ENCODE results near the gene PHOSPHO1. TPM values are rescaled to one million over a fixed set of nuclear protein-coding genes. Genes with fewer than 3 reads are reported as not detected.
A peak's percentile ranks its signal among the peaks of the same experiment; 100 is the strongest.

PHOSPHO1 gene
- total RNA-seq, 1 donor from 2014 or later: 0.52 TPM

DNA sequence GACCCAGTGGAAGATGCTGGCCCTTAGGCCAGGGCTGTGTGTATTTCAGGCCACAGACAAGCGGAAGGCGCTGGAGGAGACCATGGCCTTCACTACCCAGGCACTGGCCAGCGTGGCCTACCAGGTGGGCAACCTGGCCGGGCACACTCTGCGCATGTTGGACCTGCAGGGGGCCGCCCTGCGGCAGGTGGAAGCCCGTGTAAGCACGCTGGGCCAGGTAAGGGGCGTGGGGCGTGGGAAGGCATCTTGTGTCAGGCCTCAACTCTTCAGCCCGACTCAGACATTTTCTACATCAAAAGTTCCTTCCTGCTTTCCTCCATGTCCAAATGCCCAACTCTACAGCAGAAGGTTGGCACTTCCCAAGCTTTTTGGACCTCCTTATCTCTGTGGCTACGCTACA, 14.1 kb downstream of the PHOSPHO1 start:
- peak overlapping the region; percentile 90 for H3K27ac ChIP-seq (replicated peaks)
- H3K36me3 ChIP-seq: no peaks in the 10 kb centered on the region
- intact Hi-C loops (cut with micrococcal nuclease): no loop called here
- no peaks in the 10 kb centered on the region for H3K9me3 ChIP-seq (replicated peaks)
- H3K4me3 ChIP-seq: peak overlapping the region; percentile 13
- TF ChIP-seq, protein P1, sequence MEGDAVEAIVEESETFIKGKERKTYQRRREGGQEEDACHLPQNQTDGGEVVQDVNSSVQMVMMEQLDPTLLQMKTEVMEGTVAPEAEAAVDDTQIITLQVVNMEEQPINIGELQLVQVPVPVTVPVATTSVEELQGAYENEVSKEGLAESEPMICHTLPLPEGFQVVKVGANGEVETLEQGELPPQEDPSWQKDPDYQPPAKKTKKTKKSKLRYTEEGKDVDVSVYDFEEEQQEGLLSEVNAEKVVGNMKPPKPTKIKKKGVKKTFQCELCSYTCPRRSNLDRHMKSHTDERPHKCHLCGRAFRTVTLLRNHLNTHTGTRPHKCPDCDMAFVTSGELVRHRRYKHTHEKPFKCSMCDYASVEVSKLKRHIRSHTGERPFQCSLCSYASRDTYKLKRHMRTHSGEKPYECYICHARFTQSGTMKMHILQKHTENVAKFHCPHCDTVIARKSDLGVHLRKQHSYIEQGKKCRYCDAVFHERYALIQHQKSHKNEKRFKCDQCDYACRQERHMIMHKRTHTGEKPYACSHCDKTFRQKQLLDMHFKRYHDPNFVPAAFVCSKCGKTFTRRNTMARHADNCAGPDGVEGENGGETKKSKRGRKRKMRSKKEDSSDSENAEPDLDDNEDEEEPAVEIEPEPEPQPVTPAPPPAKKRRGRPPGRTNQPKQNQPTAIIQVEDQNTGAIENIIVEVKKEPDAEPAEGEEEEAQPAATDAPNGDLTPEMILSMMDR (IDR thresholded peaks at IDR 0.05; ENCODE audit: borderline replicate concordance): no peak
- peaks cover 77% of the 10 kb centered on the region for H3K4me1 ChIP-seq
- H3K27me3 ChIP-seq (ENCODE audit: low read depth): peaks cover 38% of the 10 kb centered on the region
- DNase-seq: no peak

- intact Hi-C loops (cut with micrococcal nuclease): no loop called here
- Histone ChIP-seq H3K9me3 (replicated peaks) (no peaks in the 10 kb centered on the region), H3K27me3 (ENCODE audit: low read depth) (peaks cover 38% of the 10 kb centered on the region), H3K4me3 (peak overlapping the region; percentile 68), H3K36me3 (no peaks in the 10 kb centered on the region), H3K27ac (replicated peaks) (peak overlapping the region; percentile 90), H3K4me1 (peaks cover 81% of the 10 kb centered on the region)
- DNase-seq: no peak
- TF ChIP-seq, protein P1 (IDR thresholded peaks at IDR 0.05; ENCODE audit: borderline replicate concordance): no peak
Measured at GRCh38 chr17:49214676-49215360, 15.8 kb downstream of the PHOSPHO1 start.

DNA sequence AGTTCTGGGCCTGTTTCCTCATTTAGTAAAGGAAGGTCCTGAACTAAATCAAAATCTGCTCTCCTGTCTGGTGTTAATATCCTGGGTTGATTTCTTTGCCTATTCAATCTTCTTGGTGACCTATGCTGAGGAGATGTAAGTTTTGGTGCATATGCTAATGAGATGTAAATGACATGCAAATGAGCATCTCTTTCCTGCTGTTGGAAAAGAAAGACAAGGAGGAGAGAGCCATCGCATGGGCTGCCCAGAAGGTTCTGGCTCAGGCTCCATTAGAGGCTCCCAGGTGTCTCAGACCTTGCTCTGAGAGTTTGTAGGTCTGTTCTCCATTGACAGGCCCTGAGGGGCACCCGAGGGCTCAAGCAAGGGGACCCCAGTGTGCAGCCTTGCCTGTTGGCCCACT, 16.7 kb downstream of the PHOSPHO1 start:
- H3K27me3 ChIP-seq (ENCODE audit: low read depth): peaks cover 38% of the 10 kb centered on the region
- peak overlapping the region; percentile 90 for H3K27ac ChIP-seq (replicated peaks)
- no peaks in the 10 kb centered on the region for H3K36me3 ChIP-seq
- no peaks in the 10 kb centered on the region for H3K9me3 ChIP-seq (replicated peaks)
- TF ChIP-seq, protein P1 (IDR thresholded peaks at IDR 0.05; ENCODE audit: borderline replicate concordance): no peak
- no peak for DNase-seq
- H3K4me3 ChIP-seq: peak overlapping the region; percentile 68
- H3K4me1 ChIP-seq: peaks cover 81% of the 10 kb centered on the region
- intact Hi-C loops (cut with micrococcal nuclease): no loop called here

DNA sequence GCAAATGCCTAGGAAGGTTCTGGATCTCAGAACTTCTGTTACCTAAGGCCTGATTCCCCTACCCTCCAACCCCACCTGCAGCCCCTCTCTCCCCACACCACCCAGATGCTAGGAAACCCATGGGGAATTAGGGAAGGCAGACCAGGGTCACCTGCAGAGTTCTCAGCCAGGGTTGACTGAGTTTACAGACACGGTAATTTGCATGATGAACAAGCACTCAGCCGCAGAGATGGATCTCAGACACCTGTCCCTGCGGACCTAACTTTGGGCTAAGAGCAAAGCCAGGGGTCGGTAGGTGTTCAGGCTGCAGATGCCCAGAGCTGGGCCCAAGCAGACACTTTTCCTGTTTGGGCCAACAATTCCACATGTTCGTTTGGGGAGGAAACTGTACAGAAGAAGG, 17.2 kb downstream of the PHOSPHO1 start:
- Histone ChIP-seq H3K4me3 (peak overlapping the region; percentile 68), H3K9me3 (replicated peaks) (no peaks in the 10 kb centered on the region), H3K4me1 (peaks cover 77% of the 10 kb centered on the region), H3K27ac (replicated peaks) (peak overlapping the region; percentile 90), H3K27me3 (ENCODE audit: low read depth) (peaks cover 39% of the 10 kb centered on the region), H3K36me3 (no peaks in the 10 kb centered on the region)
- no peak for DNase-seq
- intact Hi-C loops (cut with micrococcal nuclease): no loop called here
- TF ChIP-seq, protein P1 (IDR thresholded peaks at IDR 0.05; ENCODE audit: borderline replicate concordance): no peak

GRCh38 chr17:49210158-49211029, 20.2 kb downstream of the PHOSPHO1 start, which contains the start of the genes ABI3 and GNGT2:
Gene ABI3 (plus strand): TSS chr17:49210707. CDS start chr17:49210725, 18 bp downstream.
Gene GNGT2 (minus strand): TSS chr17:49210574. CDS start chr17:49207422, 3,152 bp downstream.
- H3K27ac ChIP-seq (replicated peaks): peak within 1 kb of the TSS; percentile 90
- peaks cover 42% of the 10 kb centered on the region for H3K27me3 ChIP-seq (ENCODE audit: low read depth)
- DNase-seq: peak; percentile 36
- H3K4me3 ChIP-seq: peak within 1 kb of the TSS; percentile 68
- H3K9me3 ChIP-seq (replicated peaks): no peaks in the 10 kb centered on the region
- H3K36me3 ChIP-seq: no peaks in the 10 kb centered on the region
- intact Hi-C loops (cut with micrococcal nuclease): no loop called here
- peaks cover 49% of the 10 kb centered on the region for H3K4me1 ChIP-seq
- TF ChIP-seq, protein P1 (IDR thresholded peaks at IDR 0.05; ENCODE audit: borderline replicate concordance): no peak
